ENCODE results near the gene SNRNP25. TPM values are rescaled to one million over a fixed set of nuclear protein-coding genes. Genes with fewer than 3 reads are reported as not detected.
A peak's percentile ranks its signal among the peaks of the same experiment; 100 is the strongest.

The SNRNP25 gene
- total and polyA plus RNA-seq, 4 donors, result 15.1 to 22.2 (median 17.7) TPM

GRCh38 chr16:69181-69580 is 15.6 kb downstream of the SNRNP25 start:
- DNase-seq (ENCODE audit: low spot score), result no peak
- TF ChIP-seq TAF1 (conservative IDR thresholded peaks at IDR 0.05), result no peak
- TF ChIP-seq HNF4A (conservative IDR thresholded peaks at IDR 0.05), result no peak
- TF ChIP-seq FOXA1 (IDR thresholded peaks at IDR 0.05), result no peak
- no peaks in the 10 kb centered on the region for H3K27me3 ChIP-seq (ENCODE audit: control insufficient read depth in 4 of 4, insufficient read depth in 4 of 4, low read length in 3 of 4)
- no peak overlapping the region for H3K9ac ChIP-seq (ENCODE audit: low read depth in 1 of 2, low read length in 2 of 2)
- no peaks in the 10 kb centered on the region for H3K9me3 ChIP-seq (ENCODE audit: control insufficient read depth in 4 of 4, low read length in 3 of 4)
- H3K4me1 ChIP-seq (ENCODE audit: control insufficient read depth in 4 of 4, insufficient read depth in 4 of 4, low read length in 3 of 4), result peaks cover 5 to 27% (median 17%) of the 10 kb centered on the region in 4 donors
- no peak overlapping the region for H3K4me3 ChIP-seq (ENCODE audit: low read depth in 1 of 3, low read length in 3 of 3)
- H3K36me3 ChIP-seq (ENCODE audit: control insufficient read depth in 4 of 4, insufficient read depth in 3 of 4, low read depth in 1 of 4, low read length in 3 of 4), result no peaks in the 10 kb centered on the region
- WGBS, result 89% methylated on average over 8 of the region's 8 CpGs
- no peak overlapping the region for H3K27ac ChIP-seq (ENCODE audit: low read depth in 1 of 2, low read length in 2 of 2)

- H3K27ac ChIP-seq (ENCODE audit: low read depth in 1 of 2, low read length in 2 of 2), result peak overlapping the region in 1 of 2 donors; percentile 2
- no peak for DNase-seq (ENCODE audit: low spot score)
- 77% methylated on average over 5 of the region's 5 CpGs for WGBS
- no peaks in the 10 kb centered on the region for H3K36me3 ChIP-seq (ENCODE audit: control insufficient read depth in 4 of 4, insufficient read depth in 3 of 4, low read depth in 1 of 4, low read length in 3 of 4)
- peak overlapping the region in 1 of 2 donors; percentile 13 for H3K9ac ChIP-seq (ENCODE audit: low read depth in 1 of 2, low read length in 2 of 2)
- H3K4me1 ChIP-seq (ENCODE audit: control insufficient read depth in 4 of 4, insufficient read depth in 4 of 4, low read length in 3 of 4), result peaks cover 3 to 23% (median 13%) of the 10 kb centered on the region in 4 donors
- H3K4me3 ChIP-seq (ENCODE audit: low read depth in 1 of 3, low read length in 3 of 3), result peak overlapping the region in 1 of 3 donors; percentile 62
- no peak for TF ChIP-seq HNF4A (conservative IDR thresholded peaks at IDR 0.05)
- TF ChIP-seq JUND (IDR thresholded peaks at IDR 0.05), result no peak
- TF ChIP-seq TAF1 (conservative IDR thresholded peaks at IDR 0.05), result no peak
- TF ChIP-seq CTCF (IDR thresholded peaks at IDR 0.05; ENCODE audit: low read depth, low read length, missing input control), result no peak
- TF ChIP-seq ZBTB33 (IDR thresholded peaks at IDR 0.05), result no peak
- no peak for TF ChIP-seq FOXA2 (IDR thresholded peaks at IDR 0.05)
- no peak for TF ChIP-seq MAX (IDR thresholded peaks at IDR 0.05)
- no peak for TF ChIP-seq HNF4G (IDR thresholded peaks at IDR 0.05)
- TF ChIP-seq GABPA (IDR thresholded peaks at IDR 0.05 in 1 of 2, conservative IDR thresholded peaks at IDR 0.05 in 1 of 2), result no peak
- no peak for TF ChIP-seq NR2F2 (IDR thresholded peaks at IDR 0.05)
- no peak for TF ChIP-seq REST (IDR thresholded peaks at IDR 0.05)
- TF ChIP-seq ATF3 (IDR thresholded peaks at IDR 0.05), result no peak
- no peak for TF ChIP-seq RAD21 (IDR thresholded peaks at IDR 0.05)
- no peaks in the 10 kb centered on the region for H3K9me3 ChIP-seq (ENCODE audit: control insufficient read depth in 4 of 4, low read length in 3 of 4)
- H3K27me3 ChIP-seq (ENCODE audit: control insufficient read depth in 4 of 4, insufficient read depth in 4 of 4, low read length in 3 of 4), result no peaks in the 10 kb centered on the region
Observed at GRCh38 chr16:71210-71539, 17.5 kb downstream of the SNRNP25 start.

All from liver (tissue), 9 donors.